ENCODE measurements around the gene IFT25.
A peak's percentile ranks its signal among the peaks of the same experiment; 100 is the strongest.
"Not testable (repeated sequence)": the region's sequence is repeated elsewhere in the genome, so short reads cannot be mapped to it uniquely, and the experiment has no call there.

The IFT25 gene

GRCh38 chr1:53890522-53890941 is 55.0 kb downstream of the IFT25 start:
- no peaks in the 10 kb centered on the region for H3K4me1 ChIP-seq
- H3K27me3 ChIP-seq, result no peaks in the 10 kb centered on the region
- no peaks in the 10 kb centered on the region for H3K36me3 ChIP-seq
- no peak overlapping the region; the same call in 1 of the 2 replicates for H3K4me3 ChIP-seq (ENCODE audit: low read depth, low read length)
- H3K9me3 ChIP-seq, result no peaks in the 10 kb centered on the region
- no peak for DNase-seq
- TF ChIP-seq CTCF (IDR thresholded peaks at IDR 0.05; ENCODE audit: low read depth, low read length), result no peak

- H3K36me3 ChIP-seq, result no peaks in the 10 kb centered on the region
- TF ChIP-seq CTCF (IDR thresholded peaks at IDR 0.05; ENCODE audit: low read depth, low read length), result no peak
- no peaks in the 10 kb centered on the region for H3K4me1 ChIP-seq
- H3K4me3 ChIP-seq (ENCODE audit: low read depth, low read length), result peak within 1 kb of the TSS; percentile 73
- H3K27me3 ChIP-seq, result no peaks in the 10 kb centered on the region
- DNase-seq, result peak; percentile 82
- H3K9me3 ChIP-seq, result no peaks in the 10 kb centered on the region
Observed at GRCh38 chr1:53889304-53890298, 55.9 kb downstream of the IFT25 start, which contains the start of gene YIPF1. TSS of gene YIPF1 (minus strand) at chr1:53889797. CDS start at chr1:53888937, 860 bp downstream.

DNA sequence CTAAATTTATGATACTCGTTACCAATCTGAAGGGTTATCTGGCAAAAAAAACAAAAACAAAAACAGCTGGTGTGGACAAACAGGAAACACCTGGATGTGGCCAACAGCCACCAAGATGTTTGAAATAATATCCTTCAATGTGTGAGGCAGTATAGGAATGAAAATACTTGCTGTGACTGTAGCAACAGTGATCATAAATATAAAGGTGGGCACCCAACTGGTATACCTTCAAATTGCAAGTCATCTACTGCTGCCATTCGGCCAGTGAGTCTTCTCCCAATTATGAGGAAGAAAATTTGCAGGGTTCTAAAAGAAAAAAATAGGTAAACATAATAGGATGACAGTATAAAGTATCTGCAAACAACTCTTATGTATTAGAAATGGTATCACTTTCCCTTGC is 56.8 kb downstream of the IFT25 start:
- no peaks in the 10 kb centered on the region for H3K9me3 ChIP-seq
- H3K4me1 ChIP-seq, result no peaks in the 10 kb centered on the region
- H3K36me3 ChIP-seq, result no peaks in the 10 kb centered on the region
- H3K27me3 ChIP-seq, result no peaks in the 10 kb centered on the region
- no peak for TF ChIP-seq CTCF (IDR thresholded peaks at IDR 0.05; ENCODE audit: low read depth, low read length)
- H3K4me3 ChIP-seq (ENCODE audit: low read depth, low read length), result no peak overlapping the region
- DNase-seq, result no peak

GRCh38 chr1:53883600-53883999 is 61.9 kb downstream of the IFT25 start:
- H3K36me3 ChIP-seq; H3K4me1 ChIP-seq; H3K4me3 ChIP-seq (ENCODE audit: low read depth, low read length); DNase-seq; H3K9me3 ChIP-seq; H3K27me3 ChIP-seq: not testable (repeated sequence)

DNA sequence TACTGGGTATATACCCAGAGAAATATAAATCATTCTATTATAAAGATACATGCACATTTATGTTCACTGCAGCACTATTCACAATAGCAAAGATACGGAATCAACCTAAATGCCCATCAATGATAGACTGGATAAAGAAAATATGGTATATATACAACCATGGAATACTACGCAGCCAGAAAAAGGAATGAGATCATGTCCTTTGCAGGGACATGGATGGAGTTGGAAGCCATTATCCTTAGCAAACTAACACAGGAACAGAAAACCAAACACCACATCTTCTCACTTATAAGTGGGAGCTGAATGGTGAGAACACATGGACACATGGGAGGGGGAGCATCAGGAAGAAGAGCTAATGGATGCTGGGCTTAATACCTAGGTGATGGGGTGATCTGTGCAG is 63.6 kb downstream of the IFT25 start:
- H3K36me3 ChIP-seq; DNase-seq; H3K4me3 ChIP-seq (ENCODE audit: low read depth, low read length); H3K27me3 ChIP-seq; H3K9me3 ChIP-seq; H3K4me1 ChIP-seq: not testable (repeated sequence)

- no peaks in the 10 kb centered on the region for H3K4me1 ChIP-seq
- H3K27me3 ChIP-seq, result no peaks in the 10 kb centered on the region
- no peak for DNase-seq
- H3K9me3 ChIP-seq, result no peaks in the 10 kb centered on the region
- TF ChIP-seq CTCF (IDR thresholded peaks at IDR 0.05; ENCODE audit: low read depth, low read length), result peak; percentile 51
- no peaks in the 10 kb centered on the region for H3K36me3 ChIP-seq
- H3K4me3 ChIP-seq (ENCODE audit: low read depth, low read length), result no peak overlapping the region
Observed at GRCh38 chr1:53878492-53879105, 66.9 kb downstream of the IFT25 start.

DNA sequence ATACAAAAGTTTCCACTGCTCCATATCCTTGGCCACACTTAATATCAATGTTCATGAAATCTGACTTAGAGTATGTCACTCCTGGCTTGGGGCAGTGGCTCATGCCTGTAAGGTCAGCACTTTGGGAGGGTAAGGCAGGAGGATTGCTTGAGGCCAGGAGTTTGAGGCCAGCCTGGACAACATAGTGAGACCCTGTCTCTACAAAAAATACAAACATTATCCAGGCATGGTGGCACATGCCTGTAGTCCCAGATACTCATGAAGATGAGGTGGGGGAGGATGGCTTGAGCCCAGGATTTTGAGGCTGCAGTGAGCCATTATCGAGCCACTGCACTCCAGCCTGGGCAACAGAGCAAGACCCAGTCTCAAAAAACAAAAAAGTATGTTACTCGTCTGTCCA is 70.3 kb downstream of the IFT25 start:
- not testable (repeated sequence) for H3K36me3 ChIP-seq; H3K4me3 ChIP-seq (ENCODE audit: low read depth, low read length); H3K27me3 ChIP-seq; H3K9me3 ChIP-seq; DNase-seq; H3K4me1 ChIP-seq
